ENCODE measurements around the gene ANKAR. TPM values are rescaled to one million over a fixed set of nuclear protein-coding genes. Genes with fewer than 3 reads are reported as not detected.

Gene ANKAR
- total RNA-seq, 4 donors from 2014 or later = 14.1 to 40.2 (median 24.2) TPM

DNA sequence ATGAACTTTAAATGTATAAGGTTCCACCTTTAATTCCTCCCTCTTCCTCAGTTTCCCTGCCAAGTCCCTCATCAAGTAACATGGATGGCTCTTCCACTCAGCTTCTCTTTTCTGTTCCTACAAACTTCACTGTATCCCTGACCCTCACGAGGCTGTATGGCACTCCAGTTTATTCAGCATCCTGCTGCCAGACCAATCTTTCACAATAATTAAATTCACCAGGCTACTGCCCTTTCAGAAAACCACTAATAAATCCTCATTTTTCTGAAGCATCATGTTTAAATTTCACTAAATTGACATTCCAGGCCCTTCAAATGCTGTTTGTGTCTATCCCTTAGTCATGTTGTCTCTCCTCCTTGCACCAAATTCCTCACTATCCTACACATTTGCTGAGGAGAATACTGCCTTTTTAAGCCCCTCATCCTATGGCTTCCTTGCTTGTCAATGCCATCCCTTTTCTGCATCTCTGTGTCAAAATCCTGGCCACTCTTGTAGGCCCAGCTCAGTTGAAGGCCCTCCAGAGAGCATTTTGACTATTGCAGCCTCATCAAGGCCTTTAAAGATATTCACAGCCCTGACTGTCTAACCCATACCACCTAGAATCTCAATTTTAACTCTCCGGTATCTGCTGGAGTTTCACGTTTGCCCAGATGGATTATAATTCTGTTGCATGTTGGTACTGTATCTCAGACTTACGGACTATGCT, 36.0 kb upstream of the ANKAR start:
- Histone ChIP-seq H3K27ac (no peak overlapping the region), H3K27me3 (no peaks in the 10 kb centered on the region), H3K4me3 (replicated peaks in 1 of 3) (no peak overlapping the region), H3K9me3 (no peaks in the 10 kb centered on the region), H3K36me3 (no peaks in the 10 kb centered on the region), H3K4me1 (no peaks in the 10 kb centered on the region)
- WGBS, 2 donors = 97 to 98% methylated on average over 4 of the region's 4 CpGs
- intact Hi-C loops (cut with DNase I) = loop anchor here (10.0 kb wide), 2 partner anchors 54 to 144 kb away; partner anchors contain the start of gene SLC40A1
- DNase-seq = no peak
- TF ChIP-seq, protein P1, sequence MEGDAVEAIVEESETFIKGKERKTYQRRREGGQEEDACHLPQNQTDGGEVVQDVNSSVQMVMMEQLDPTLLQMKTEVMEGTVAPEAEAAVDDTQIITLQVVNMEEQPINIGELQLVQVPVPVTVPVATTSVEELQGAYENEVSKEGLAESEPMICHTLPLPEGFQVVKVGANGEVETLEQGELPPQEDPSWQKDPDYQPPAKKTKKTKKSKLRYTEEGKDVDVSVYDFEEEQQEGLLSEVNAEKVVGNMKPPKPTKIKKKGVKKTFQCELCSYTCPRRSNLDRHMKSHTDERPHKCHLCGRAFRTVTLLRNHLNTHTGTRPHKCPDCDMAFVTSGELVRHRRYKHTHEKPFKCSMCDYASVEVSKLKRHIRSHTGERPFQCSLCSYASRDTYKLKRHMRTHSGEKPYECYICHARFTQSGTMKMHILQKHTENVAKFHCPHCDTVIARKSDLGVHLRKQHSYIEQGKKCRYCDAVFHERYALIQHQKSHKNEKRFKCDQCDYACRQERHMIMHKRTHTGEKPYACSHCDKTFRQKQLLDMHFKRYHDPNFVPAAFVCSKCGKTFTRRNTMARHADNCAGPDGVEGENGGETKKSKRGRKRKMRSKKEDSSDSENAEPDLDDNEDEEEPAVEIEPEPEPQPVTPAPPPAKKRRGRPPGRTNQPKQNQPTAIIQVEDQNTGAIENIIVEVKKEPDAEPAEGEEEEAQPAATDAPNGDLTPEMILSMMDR (IDR thresholded peaks at IDR 0.05) = no peak

DNA sequence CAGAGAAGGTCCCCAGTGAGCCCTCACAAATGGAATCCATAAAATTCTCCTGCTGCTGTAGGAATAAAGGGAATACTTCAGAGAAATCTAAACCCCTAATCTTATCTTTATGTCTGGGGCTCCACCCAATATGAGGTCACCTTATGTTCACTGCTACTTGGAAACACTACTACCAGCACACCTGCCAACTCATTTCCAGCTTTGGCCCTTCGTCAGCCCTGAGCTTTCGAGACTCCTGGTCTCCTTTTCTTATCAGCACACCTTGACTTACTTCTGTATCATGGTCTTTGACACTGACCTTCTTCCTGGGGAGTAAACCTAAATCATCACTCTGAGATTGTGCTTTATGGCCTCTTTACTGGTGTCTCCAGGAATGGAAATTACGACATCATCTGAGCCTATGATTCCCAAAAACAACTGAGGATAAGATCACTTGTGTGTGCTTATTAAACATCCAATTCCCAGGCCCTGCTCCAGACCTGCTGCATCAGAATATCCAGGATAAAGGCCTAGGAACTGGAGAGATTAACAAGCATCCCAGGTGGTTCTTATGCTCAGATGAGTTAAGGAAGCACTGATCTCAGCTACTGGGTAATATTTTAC, 35.4 kb upstream of the ANKAR start:
- H3K27ac ChIP-seq = no peak overlapping the region
- intact Hi-C loops (cut with DNase I) = loop anchor here (10.0 kb wide), 2 partner anchors 54 to 144 kb away; partner anchors contain the start of gene SLC40A1

DNA sequence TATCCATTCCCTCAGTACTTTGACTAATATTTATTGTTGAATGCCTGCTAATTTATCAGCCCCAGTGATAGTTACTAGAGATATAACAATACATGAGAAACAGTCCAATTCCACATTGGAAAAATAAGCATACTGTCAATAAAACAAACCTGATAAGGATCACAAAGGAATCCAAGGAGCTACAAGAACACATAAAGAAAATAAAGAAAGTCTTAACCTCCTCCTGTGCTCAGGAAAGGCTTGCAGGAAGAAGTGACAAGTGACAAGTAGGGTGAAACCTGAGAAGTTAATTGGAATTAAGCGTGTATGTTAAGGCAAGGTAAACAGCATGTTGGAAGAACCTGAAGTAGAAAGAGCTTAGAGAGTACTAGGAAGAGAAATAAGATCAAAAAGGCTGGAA, 33.5 kb upstream of the ANKAR start:
- H3K4me3 ChIP-seq (replicated peaks in 1 of 3) = no peak overlapping the region
- intact Hi-C loops (cut with DNase I) = no loop called here
- no peaks in the 10 kb centered on the region for H3K36me3 ChIP-seq
- no peaks in the 10 kb centered on the region for H3K4me1 ChIP-seq
- WGBS, 2 donors = 36 to 45% methylated on average over 1 of the region's 1 CpG
- no peaks in the 10 kb centered on the region for H3K27me3 ChIP-seq
- H3K27ac ChIP-seq = no peak overlapping the region
- no peak for DNase-seq
- TF ChIP-seq, protein P1 (IDR thresholded peaks at IDR 0.05) = no peak
- TF ChIP-seq POLR2A (IDR thresholded peaks at IDR 0.05) = no peak
- no peaks in the 10 kb centered on the region for H3K9me3 ChIP-seq

More for the DNA sequence above, 35.4 kb upstream of the ANKAR start:
- TF ChIP-seq, protein P1 (IDR thresholded peaks at IDR 0.05) = no peak
- TF ChIP-seq POLR2A (IDR thresholded peaks at IDR 0.05) = no peak
- no peaks in the 10 kb centered on the region for H3K9me3 ChIP-seq
- no peak overlapping the region for H3K4me3 ChIP-seq (replicated peaks in 1 of 3)
- H3K27me3 ChIP-seq = no peaks in the 10 kb centered on the region
- no peaks in the 10 kb centered on the region for H3K36me3 ChIP-seq
- no peaks in the 10 kb centered on the region for H3K4me1 ChIP-seq
- WGBS, 2 donors = 65 to 75% methylated on average over 3 of the region's 3 CpGs
- no peak for DNase-seq

DNA sequence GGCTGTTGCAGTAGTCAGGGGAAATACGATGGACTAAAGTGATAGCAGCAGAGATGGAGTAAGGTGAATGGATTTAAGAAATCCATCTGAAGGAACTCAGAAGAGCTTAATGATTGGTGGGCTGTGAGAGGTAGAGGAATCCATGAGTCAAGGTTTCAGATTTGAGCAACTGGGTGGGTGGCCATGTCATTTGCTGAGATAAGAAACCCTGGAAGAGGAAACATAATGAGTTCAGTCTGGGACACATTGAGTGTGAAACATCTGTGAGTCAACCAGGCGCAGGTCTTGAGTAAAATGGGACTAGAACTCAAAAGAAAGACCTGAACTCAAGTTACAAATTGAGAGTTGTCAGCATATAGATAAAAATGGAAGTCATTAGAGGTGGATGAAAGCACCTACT, 32.9 kb upstream of the ANKAR start:
- 70 to 76% methylated on average over 2 of the region's 2 CpGs for WGBS, 2 donors
- Histone ChIP-seq H3K36me3 (no peaks in the 10 kb centered on the region), H3K9me3 (no peaks in the 10 kb centered on the region), H3K4me3 (replicated peaks in 1 of 3) (no peak overlapping the region), H3K27me3 (no peaks in the 10 kb centered on the region), H3K27ac (no peak overlapping the region), H3K4me1 (no peaks in the 10 kb centered on the region)
- TF ChIP-seq, protein P1 (IDR thresholded peaks at IDR 0.05) = no peak
- no peak for TF ChIP-seq POLR2A (IDR thresholded peaks at IDR 0.05)
- DNase-seq = no peak
- intact Hi-C loops (cut with DNase I) = no loop called here

DNA sequence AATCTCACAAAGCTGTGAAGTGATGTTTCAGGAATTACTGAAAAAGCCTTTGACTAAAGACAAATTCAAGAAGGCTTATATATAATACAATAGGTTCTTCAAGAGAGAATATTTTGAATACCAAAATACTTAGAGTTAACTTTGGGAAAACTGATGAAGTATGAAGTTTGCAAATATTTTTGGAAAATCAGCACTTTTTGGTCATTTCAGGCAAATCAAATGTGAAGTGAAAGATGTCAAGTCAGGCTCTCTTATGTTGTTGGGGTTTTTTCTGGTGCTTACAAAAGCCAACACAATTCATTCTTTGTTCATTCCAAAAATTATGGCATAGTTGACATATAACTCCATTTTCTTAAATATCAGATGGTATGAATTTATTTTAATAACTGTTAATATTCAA, 27.9 kb upstream of the ANKAR start:
- H3K27ac ChIP-seq = no peak overlapping the region

More for the DNA sequence above, 27.9 kb upstream of the ANKAR start:
- Histone ChIP-seq H3K27me3 (no peaks in the 10 kb centered on the region), H3K9me3 (no peaks in the 10 kb centered on the region), H3K4me1 (no peaks in the 10 kb centered on the region), H3K36me3 (no peaks in the 10 kb centered on the region), H3K4me3 (replicated peaks in 1 of 3) (no peak overlapping the region)
- intact Hi-C loops (cut with DNase I) = no loop called here
- TF ChIP-seq, protein P1 (IDR thresholded peaks at IDR 0.05) = no peak
- no peak for TF ChIP-seq POLR2A (IDR thresholded peaks at IDR 0.05)
- DNase-seq = no peak
